ENCODE data around the gene PTGIS.

DNA sequence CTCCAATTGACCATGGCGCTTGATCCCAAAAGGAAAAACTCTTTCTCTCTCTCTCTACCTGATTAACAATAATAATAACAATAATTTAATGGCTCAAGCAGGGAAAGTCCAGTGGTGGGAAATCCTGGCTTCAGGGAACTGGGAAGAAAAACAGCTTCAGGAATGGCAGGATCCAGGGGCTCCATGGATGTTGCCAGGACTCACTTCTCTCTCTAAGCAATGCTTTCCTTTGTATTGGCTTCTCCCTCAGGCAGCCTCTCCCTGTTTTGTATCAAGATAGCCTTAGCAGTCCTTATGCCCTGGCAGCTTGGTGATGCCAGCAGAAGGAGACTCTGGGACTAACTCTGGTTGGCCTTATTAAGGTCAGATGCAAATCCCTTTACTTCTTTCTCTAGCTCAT, 13.5 kb upstream of the PTGIS start:
- TF ChIP-seq, protein P1, sequence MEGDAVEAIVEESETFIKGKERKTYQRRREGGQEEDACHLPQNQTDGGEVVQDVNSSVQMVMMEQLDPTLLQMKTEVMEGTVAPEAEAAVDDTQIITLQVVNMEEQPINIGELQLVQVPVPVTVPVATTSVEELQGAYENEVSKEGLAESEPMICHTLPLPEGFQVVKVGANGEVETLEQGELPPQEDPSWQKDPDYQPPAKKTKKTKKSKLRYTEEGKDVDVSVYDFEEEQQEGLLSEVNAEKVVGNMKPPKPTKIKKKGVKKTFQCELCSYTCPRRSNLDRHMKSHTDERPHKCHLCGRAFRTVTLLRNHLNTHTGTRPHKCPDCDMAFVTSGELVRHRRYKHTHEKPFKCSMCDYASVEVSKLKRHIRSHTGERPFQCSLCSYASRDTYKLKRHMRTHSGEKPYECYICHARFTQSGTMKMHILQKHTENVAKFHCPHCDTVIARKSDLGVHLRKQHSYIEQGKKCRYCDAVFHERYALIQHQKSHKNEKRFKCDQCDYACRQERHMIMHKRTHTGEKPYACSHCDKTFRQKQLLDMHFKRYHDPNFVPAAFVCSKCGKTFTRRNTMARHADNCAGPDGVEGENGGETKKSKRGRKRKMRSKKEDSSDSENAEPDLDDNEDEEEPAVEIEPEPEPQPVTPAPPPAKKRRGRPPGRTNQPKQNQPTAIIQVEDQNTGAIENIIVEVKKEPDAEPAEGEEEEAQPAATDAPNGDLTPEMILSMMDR (conservative IDR thresholded peaks at IDR 0.05; ENCODE audit: low read length): no peak
- TF ChIP-seq EZH2phosphoT487 (IDR thresholded peaks at IDR 0.05; ENCODE audit: borderline replicate concordance, low read depth, low read length): no peak
